ENCODE results near the gene AFAP1L2.
A peak's percentile ranks its signal among the peaks of the same experiment; 100 is the strongest.

AFAP1L2 gene

DNA sequence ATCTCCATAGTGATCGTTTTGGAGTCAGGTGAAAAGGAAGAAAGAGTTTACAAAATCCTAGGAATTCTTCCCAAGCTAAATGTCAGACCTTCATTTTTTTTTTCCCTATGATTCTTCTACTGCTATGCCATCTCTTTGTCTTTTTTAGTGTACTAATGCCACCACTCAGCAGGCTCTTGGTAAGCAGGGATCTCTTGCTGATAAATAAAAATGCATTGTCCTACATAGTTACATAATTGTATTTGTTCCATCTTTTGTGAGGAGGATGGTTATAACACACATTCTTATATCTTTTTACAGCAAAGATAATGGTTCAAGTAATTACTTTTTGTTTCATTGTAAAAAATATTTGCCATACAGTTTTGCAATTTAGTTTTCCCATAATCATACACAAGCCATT lies 36.8 kb upstream of the AFAP1L2 start:
- H3K9ac ChIP-seq (ENCODE audit: low read length), result no peak overlapping the region
- TF ChIP-seq, protein P1, sequence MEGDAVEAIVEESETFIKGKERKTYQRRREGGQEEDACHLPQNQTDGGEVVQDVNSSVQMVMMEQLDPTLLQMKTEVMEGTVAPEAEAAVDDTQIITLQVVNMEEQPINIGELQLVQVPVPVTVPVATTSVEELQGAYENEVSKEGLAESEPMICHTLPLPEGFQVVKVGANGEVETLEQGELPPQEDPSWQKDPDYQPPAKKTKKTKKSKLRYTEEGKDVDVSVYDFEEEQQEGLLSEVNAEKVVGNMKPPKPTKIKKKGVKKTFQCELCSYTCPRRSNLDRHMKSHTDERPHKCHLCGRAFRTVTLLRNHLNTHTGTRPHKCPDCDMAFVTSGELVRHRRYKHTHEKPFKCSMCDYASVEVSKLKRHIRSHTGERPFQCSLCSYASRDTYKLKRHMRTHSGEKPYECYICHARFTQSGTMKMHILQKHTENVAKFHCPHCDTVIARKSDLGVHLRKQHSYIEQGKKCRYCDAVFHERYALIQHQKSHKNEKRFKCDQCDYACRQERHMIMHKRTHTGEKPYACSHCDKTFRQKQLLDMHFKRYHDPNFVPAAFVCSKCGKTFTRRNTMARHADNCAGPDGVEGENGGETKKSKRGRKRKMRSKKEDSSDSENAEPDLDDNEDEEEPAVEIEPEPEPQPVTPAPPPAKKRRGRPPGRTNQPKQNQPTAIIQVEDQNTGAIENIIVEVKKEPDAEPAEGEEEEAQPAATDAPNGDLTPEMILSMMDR (IDR thresholded peaks at IDR 0.05; ENCODE audit: low read length), result no peak
- TF ChIP-seq EZH2 (optimal IDR thresholded peaks at IDR 0.05; ENCODE audit: low read depth, low read length) (no peak), EZH2phosphoT487 (IDR thresholded peaks at IDR 0.05; ENCODE audit: low read length) (no peak)

DNA sequence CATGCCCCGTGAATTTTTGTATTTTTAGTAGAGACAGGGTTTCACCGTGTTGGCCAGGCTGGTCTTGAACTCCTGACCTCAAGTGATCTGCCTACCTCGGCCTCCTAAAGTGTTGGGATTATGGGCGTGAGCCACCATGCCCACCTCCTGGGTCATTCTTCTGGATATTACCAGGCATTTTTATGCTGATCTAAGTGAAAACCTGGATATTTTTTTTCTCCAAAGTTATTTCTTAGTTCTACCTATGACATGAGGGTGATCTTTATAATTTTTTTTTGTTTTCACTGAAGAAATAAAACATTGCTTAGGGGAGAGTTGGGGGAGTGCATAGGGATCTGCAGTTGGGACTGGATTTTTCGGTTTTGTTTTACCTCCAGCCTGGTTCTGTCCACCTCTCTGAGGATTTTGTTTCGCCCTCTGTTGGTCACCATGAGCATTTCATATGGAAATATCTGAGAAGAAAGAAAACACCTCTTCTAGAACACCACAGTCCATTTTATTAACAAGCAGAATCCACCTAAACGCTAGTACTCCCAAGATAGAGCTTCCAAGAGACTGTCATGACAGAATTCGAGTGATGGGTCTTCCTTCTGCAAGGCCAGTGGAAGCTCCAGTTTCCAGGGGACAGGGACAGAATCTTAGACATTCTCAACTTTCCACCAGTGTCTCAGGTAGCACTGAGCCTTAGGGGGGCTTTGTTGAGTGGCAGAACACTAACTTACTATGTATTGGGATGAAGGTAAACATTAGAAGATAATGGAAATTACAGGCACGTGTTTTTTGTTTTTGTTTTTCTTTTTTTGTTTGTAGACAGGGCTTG lies 33.4 kb upstream of the AFAP1L2 start:
- H3K27me3 ChIP-seq (replicated peaks; ENCODE audit: insufficient read depth, low read length), result no peaks in the 10 kb centered on the region
- H3K79me2 ChIP-seq (ENCODE audit: low read length), result no peaks in the 10 kb centered on the region
- H3K27ac ChIP-seq (ENCODE audit: low read length), result no peak overlapping the region
- H3K9me2 ChIP-seq (replicated peaks; ENCODE audit: insufficient read depth, low read length), result no peaks in the 10 kb centered on the region
- peak; percentile 18 for DNase-seq
- H3F3A ChIP-seq (ENCODE audit: insufficient read depth, low read length), result no peaks in the 10 kb centered on the region
- H4K20me1 ChIP-seq (ENCODE audit: insufficient read depth, low read length), result no peaks in the 10 kb centered on the region
- no peaks in the 10 kb centered on the region for H3K9me3 ChIP-seq (replicated peaks; ENCODE audit: insufficient read depth, low read length)
- H3K36me3 ChIP-seq (replicated peaks; ENCODE audit: insufficient read depth, low read length), result no peaks in the 10 kb centered on the region
- H3K4me3 ChIP-seq (ENCODE audit: low read length), result no peak overlapping the region
- no peaks in the 10 kb centered on the region for H3K4me1 ChIP-seq (ENCODE audit: low read length)
- no peak overlapping the region for H3K4me2 ChIP-seq (ENCODE audit: low read depth, low read length)
- no peak overlapping the region for H3K9ac ChIP-seq (ENCODE audit: low read length)
- H2AFZ ChIP-seq (ENCODE audit: low read length), result no peak overlapping the region
- TF ChIP-seq, protein P1 (IDR thresholded peaks at IDR 0.05; ENCODE audit: low read length), result peak; percentile 40
- no peak for TF ChIP-seq EZH2 (optimal IDR thresholded peaks at IDR 0.05; ENCODE audit: low read depth, low read length)
- no peak for TF ChIP-seq EZH2phosphoT487 (IDR thresholded peaks at IDR 0.05; ENCODE audit: low read length)

More for the DNA sequence above, 36.8 kb upstream of the AFAP1L2 start:
- no peaks in the 10 kb centered on the region for H3K36me3 ChIP-seq (replicated peaks; ENCODE audit: insufficient read depth, low read length)
- no peak overlapping the region for H2AFZ ChIP-seq (ENCODE audit: low read length)
- H3K4me1 ChIP-seq (ENCODE audit: low read length), result no peaks in the 10 kb centered on the region
- no peak overlapping the region for H3K4me2 ChIP-seq (ENCODE audit: low read depth, low read length)
- H3K4me3 ChIP-seq (ENCODE audit: low read length), result no peak overlapping the region
- no peak for DNase-seq
- H3K9me2 ChIP-seq (replicated peaks; ENCODE audit: insufficient read depth, low read length), result no peaks in the 10 kb centered on the region
- no peaks in the 10 kb centered on the region for H3K79me2 ChIP-seq (ENCODE audit: low read length)
- H3K27ac ChIP-seq (ENCODE audit: low read length), result no peak overlapping the region
- no peaks in the 10 kb centered on the region for H3F3A ChIP-seq (ENCODE audit: insufficient read depth, low read length)
- H4K20me1 ChIP-seq (ENCODE audit: insufficient read depth, low read length), result no peaks in the 10 kb centered on the region
- H3K9me3 ChIP-seq (replicated peaks; ENCODE audit: insufficient read depth, low read length), result no peaks in the 10 kb centered on the region
- no peaks in the 10 kb centered on the region for H3K27me3 ChIP-seq (replicated peaks; ENCODE audit: insufficient read depth, low read length)

DNA sequence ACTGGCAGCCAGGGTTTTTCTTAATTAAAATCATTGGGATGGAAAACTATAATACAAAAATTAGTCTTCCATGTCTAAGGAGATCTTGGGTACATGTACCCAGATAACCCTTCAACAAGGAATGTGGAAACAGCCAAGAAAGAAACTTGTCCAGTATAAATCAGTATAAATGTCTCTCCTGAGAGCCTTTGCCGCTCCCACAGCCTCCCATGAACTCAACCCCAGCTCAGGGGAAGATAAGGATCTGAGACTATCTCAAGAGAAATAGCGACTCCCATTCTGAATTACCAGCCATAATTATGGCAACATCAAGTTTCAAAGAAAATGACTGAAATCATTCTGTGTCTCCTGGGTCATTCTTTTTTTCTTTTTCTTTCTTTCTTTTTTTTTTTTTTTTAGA lies 32.6 kb upstream of the AFAP1L2 start:
- Histone ChIP-seq H3K4me3 (ENCODE audit: low read length) (no peak overlapping the region), H3K9me2 (replicated peaks; ENCODE audit: insufficient read depth, low read length) (no peaks in the 10 kb centered on the region), H3K79me2 (ENCODE audit: low read length) (no peaks in the 10 kb centered on the region), H3K36me3 (replicated peaks; ENCODE audit: insufficient read depth, low read length) (no peaks in the 10 kb centered on the region), H4K20me1 (ENCODE audit: insufficient read depth, low read length) (no peaks in the 10 kb centered on the region), H3K4me2 (ENCODE audit: low read depth, low read length) (no peak overlapping the region), H3K27me3 (replicated peaks; ENCODE audit: insufficient read depth, low read length) (no peaks in the 10 kb centered on the region), H3K4me1 (ENCODE audit: low read length) (no peaks in the 10 kb centered on the region), H3K9ac (ENCODE audit: low read length) (no peak overlapping the region), H3K9me3 (replicated peaks; ENCODE audit: insufficient read depth, low read length) (no peaks in the 10 kb centered on the region), H3F3A (ENCODE audit: insufficient read depth, low read length) (no peaks in the 10 kb centered on the region), H3K27ac (ENCODE audit: low read length) (no peak overlapping the region), H2AFZ (ENCODE audit: low read length) (no peak overlapping the region)
- no peak for TF ChIP-seq EZH2phosphoT487 (IDR thresholded peaks at IDR 0.05; ENCODE audit: low read length)
- TF ChIP-seq, protein P1 (IDR thresholded peaks at IDR 0.05; ENCODE audit: low read length), result no peak
- no peak for TF ChIP-seq EZH2 (optimal IDR thresholded peaks at IDR 0.05; ENCODE audit: low read depth, low read length)
- DNase-seq, result no peak
